GM18520 (cell line): ENCODE results near the gene MAPK1.
"Not testable (repeated sequence)": the region's sequence is repeated elsewhere in the genome, so short reads cannot be mapped to it uniquely, and the experiment has no call there.

Experiments used
- ATAC-seq: cut with Tn5 transposase; IDR thresholded peaks from one replicate; pipeline ENCODE4 v1.9.1; 2021; ENCODE audit not compliant: unreplicated experiment

The MAPK1 gene

GRCh38 chr22:21759646-21760376, 107.6 kb downstream of the MAPK1 start:
- no peak for ATAC-seq

GRCh38 chr22:21759093-21759492, 108.4 kb downstream of the MAPK1 start:
- ATAC-seq, result no peak

- ATAC-seq, result no peak
Measured at GRCh38 chr22:21758091-21758864, 109.2 kb downstream of the MAPK1 start.

- ATAC-seq, result no peak
Measured at GRCh38 chr22:21755851-21756284, 111.6 kb downstream of the MAPK1 start.

GRCh38 chr22:21754523-21754922, 112.9 kb downstream of the MAPK1 start:
- ATAC-seq, result no peak

GRCh38 chr22:21753374-21754111, 113.9 kb downstream of the MAPK1 start:
- ATAC-seq, result no peak

- no peak for ATAC-seq
Measured at GRCh38 chr22:21752276-21752675, 115.2 kb downstream of the MAPK1 start.

- ATAC-seq, result no peak
Measured at GRCh38 chr22:21745948-21746347, 121.5 kb downstream of the MAPK1 start.

GRCh38 chr22:21744917-21745316, 122.5 kb downstream of the MAPK1 start:
- not testable (repeated sequence) for ATAC-seq

GRCh38 chr22:21741790-21742189, 125.7 kb downstream of the MAPK1 start:
- no peak for ATAC-seq

- ATAC-seq, result no peak
Measured at GRCh38 chr22:21741059-21741458, 126.4 kb downstream of the MAPK1 start.

GRCh38 chr22:21739828-21740377, 127.5 kb downstream of the MAPK1 start:
- ATAC-seq, result no peak

- ATAC-seq, result no peak
Measured at GRCh38 chr22:21738966-21739365, 128.5 kb downstream of the MAPK1 start.

GRCh38 chr22:21738081-21738480, 129.4 kb downstream of the MAPK1 start:
- ATAC-seq, result no peak

- ATAC-seq, result no peak
Measured at GRCh38 chr22:21736948-21737347, 130.5 kb downstream of the MAPK1 start.

- ATAC-seq, result no peak
Measured at GRCh38 chr22:21736084-21736642, 131.3 kb downstream of the MAPK1 start.

- ATAC-seq, result peak; percentile 66
Measured at GRCh38 chr22:21735200-21736083, 132.0 kb downstream of the MAPK1 start, which contains the start of gene YPEL1. Gene YPEL1 (minus strand): TSS chr22:21735794. CDS start chr22:21710744, 25,050 bp downstream.

- no peak for ATAC-seq
Measured at GRCh38 chr22:21734540-21735199, 132.8 kb downstream of the MAPK1 start.

GRCh38 chr22:21731503-21731902, 135.9 kb downstream of the MAPK1 start:
- no peak for ATAC-seq
